Uterus (tissue), 4 donors: ENCODE measurements around the gene LHPP. TPM values are rescaled to one million over a fixed set of nuclear protein-coding genes. Genes with fewer than 3 reads are reported as not detected.
A peak's percentile ranks its signal among the peaks of the same experiment; 100 is the strongest.

Experiments
- DNase-seq, 2 donors: peaks; one replicate each; pipeline ENCODE4 v3.0.0-alpha.2; 2019 to 2020
- H3K27ac ChIP-seq, 2 donors: fragments of 200-600 bp; sonication (generic); 1 replicate in 1 of 2; 2 replicates in 1 of 2; pipeline ENCODE4 v1.5.1; 2016 to 2018
- H3K27me3 ChIP-seq, 2 donors: fragments of 200-600 bp; sonication (generic); one replicate each; pipeline ENCODE4 v1.5.1; 2018 to 2019; ENCODE audit warnings: control low read depth in 1 of 2
- H3K36me3 ChIP-seq, 2 donors: fragments of 200-600 bp; sonication (generic); one replicate each; pipeline ENCODE4 v1.5.1; 2019; ENCODE audit warnings: control low read depth in 1 of 2
- H3K4me1 ChIP-seq, 2 donors: fragments of 200-600 bp; sonication (generic); one replicate each; pipeline ENCODE4 v1.5.1; 2018 to 2019; ENCODE audit warnings: control low read depth in 1 of 2
- H3K4me3 ChIP-seq, 2 donors: fragments of 200-600 bp; sonication (generic); 1 replicate in 1 of 2; 2 replicates in 1 of 2; pipeline ENCODE4 v1.5.1; 2018 to 2019; ENCODE audit warnings: mild to moderate bottlenecking in 1 of 2
- H3K9me3 ChIP-seq, 2 donors: fragments of 200-600 bp; sonication (generic); one replicate each; pipeline ENCODE4 v1.5.1; 2019; ENCODE audit warnings: control low read depth in 1 of 2
- POLR2A ChIP-seq, 2 donors: fragments of 450-650 bp; IDR thresholded peaks; one replicate each; pipeline ENCODE4 v1.6.1; 2016; ENCODE audit warnings: antibody characterized with exemption in 2 of 2, mild to moderate bottlenecking in 1 of 2, moderate library complexity in 1 of 2
- intact Hi-C: fragments of 100-400 bp; cut with DNase I; formaldehyde crosslinking; loops from one replicate; pipeline ENCODE4 v1.15.1; 2023; ENCODE audit warnings: low total_unique reads
- total RNA-seq, 4 donors: library from RNA; depleted of rRNA in 3 of 4; stranded (reverse); fragments of >200 nt in 3 of 4; gene quantifications; one replicate each; pipeline versions ENCODE4 v1.1.0 to v1.2.4, GENCODE V29; 2014 to 2023
- TF ChIP-seq, protein P1 (sequence below), 4 experiments: fragments of 200-600 bp in 2 of 4; fragments of 450-650 bp in 2 of 4; sonication (generic) in 2 of 4; IDR thresholded peaks; one replicate each; pipeline ENCODE4 v1.5.1; 2016 to 2019; ENCODE audit warnings: antibody characterized with exemption in 4 of 4, mild to moderate bottlenecking in 2 of 4, moderate library complexity in 1 of 4
- donor health status: DM: yes; HTN: yes; CAD: no.

LHPP gene
- total RNA-seq, 4 donors from 2014 or later = 0.51 to 23.2 (median 15.3) TPM; not detected in 1

GRCh38 chr10:124516181-124516580 lies 54.6 kb downstream of the LHPP start:
- intact Hi-C loops = no loop called here
- no peak for DNase-seq

DNA sequence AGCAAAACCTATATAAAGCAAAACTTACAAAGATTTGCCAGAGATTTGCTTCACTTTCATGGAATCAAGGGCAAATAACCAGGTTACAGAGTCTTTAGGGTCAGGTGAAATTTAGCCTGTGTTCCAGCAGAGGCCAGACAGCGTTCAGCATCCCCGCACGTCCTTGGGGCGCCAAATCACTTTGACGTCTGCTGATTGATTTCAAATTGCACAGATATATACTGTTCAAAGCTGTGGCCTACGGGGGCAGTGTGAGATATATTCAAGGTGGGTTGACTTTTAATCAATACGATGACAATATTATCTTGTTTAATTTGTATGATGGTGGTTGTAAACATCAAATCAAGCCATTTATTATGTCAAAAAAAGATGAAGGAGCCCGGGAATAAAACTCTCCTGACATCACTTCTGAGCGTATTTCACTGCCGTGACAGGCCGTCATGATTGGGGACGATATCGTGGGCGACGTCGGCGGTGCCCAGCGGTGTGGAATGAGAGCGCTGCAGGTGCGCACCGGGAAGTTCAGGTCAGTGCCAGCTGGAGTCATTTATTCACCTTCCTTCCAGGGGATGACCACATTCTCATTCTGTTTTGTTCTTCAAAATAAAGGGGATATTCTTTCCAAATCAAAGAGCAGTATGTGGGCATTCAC lies 55.2 kb downstream of the LHPP start:
- intact Hi-C loops = no loop called here
- no peaks in the 10 kb centered on the region for H3K36me3 ChIP-seq

More at GRCh38 chr10:124516181-124516580, 54.6 kb downstream of the LHPP start:
- no peaks in the 10 kb centered on the region for H3K9me3 ChIP-seq
- no peak overlapping the region for H3K27ac ChIP-seq
- no peak for TF ChIP-seq POLR2A (IDR thresholded peaks at IDR 0.05)
- TF ChIP-seq, protein P1, sequence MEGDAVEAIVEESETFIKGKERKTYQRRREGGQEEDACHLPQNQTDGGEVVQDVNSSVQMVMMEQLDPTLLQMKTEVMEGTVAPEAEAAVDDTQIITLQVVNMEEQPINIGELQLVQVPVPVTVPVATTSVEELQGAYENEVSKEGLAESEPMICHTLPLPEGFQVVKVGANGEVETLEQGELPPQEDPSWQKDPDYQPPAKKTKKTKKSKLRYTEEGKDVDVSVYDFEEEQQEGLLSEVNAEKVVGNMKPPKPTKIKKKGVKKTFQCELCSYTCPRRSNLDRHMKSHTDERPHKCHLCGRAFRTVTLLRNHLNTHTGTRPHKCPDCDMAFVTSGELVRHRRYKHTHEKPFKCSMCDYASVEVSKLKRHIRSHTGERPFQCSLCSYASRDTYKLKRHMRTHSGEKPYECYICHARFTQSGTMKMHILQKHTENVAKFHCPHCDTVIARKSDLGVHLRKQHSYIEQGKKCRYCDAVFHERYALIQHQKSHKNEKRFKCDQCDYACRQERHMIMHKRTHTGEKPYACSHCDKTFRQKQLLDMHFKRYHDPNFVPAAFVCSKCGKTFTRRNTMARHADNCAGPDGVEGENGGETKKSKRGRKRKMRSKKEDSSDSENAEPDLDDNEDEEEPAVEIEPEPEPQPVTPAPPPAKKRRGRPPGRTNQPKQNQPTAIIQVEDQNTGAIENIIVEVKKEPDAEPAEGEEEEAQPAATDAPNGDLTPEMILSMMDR (IDR thresholded peaks at IDR 0.05) = no peak
- H3K4me1 ChIP-seq = no peaks in the 10 kb centered on the region
- H3K4me3 ChIP-seq = no peak overlapping the region
- H3K36me3 ChIP-seq = no peaks in the 10 kb centered on the region
- no peaks in the 10 kb centered on the region for H3K27me3 ChIP-seq

DNA sequence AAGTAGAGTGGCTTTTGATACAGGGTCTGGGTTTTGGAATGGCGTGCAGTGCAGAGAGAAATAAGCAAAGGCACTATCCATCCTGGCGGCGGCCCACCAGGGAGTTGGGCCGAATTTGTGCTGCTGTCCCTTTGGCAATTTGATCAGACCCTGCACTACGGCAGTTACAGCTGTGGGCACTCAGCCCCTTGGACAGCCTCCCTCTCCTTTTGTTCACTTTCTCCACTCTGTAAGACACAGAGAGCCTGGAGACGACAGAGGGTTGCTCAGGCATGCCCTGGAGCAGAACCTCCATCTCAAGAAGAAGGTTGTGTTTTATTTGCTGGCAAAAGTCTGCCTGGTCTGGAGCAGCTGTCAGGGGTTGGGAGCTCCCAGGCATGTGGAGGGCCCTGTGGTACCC lies 55.8 kb downstream of the LHPP start:
- intact Hi-C loops = no loop called here
- peak in 1 of 2 donors; percentile 3 for DNase-seq

More for the DNA sequence above, 55.2 kb downstream of the LHPP start:
- TF ChIP-seq, protein P1 (IDR thresholded peaks at IDR 0.05) = no peak
- no peak for TF ChIP-seq POLR2A (IDR thresholded peaks at IDR 0.05)
- H3K9me3 ChIP-seq = no peaks in the 10 kb centered on the region
- no peaks in the 10 kb centered on the region for H3K4me1 ChIP-seq
- no peaks in the 10 kb centered on the region for H3K27me3 ChIP-seq
- H3K4me3 ChIP-seq = no peak overlapping the region
- DNase-seq = no peak
- H3K27ac ChIP-seq = no peak overlapping the region

GRCh38 chr10:124517931-124518330 lies 56.3 kb downstream of the LHPP start:
- H3K36me3 ChIP-seq = no peaks in the 10 kb centered on the region
- H3K4me1 ChIP-seq = peaks cover 0 to 4% of the 10 kb centered on the region in 2 donors
- no peaks in the 10 kb centered on the region for H3K27me3 ChIP-seq
- no peaks in the 10 kb centered on the region for H3K9me3 ChIP-seq
- H3K4me3 ChIP-seq = no peak overlapping the region
- DNase-seq = no peak
- intact Hi-C loops = no loop called here
- no peak overlapping the region for H3K27ac ChIP-seq
- TF ChIP-seq POLR2A (IDR thresholded peaks at IDR 0.05) = no peak
- TF ChIP-seq, protein P1 (IDR thresholded peaks at IDR 0.05) = no peak

More for the DNA sequence above, 55.8 kb downstream of the LHPP start:
- Histone ChIP-seq H3K4me1 (no peaks in the 10 kb centered on the region), H3K4me3 (no peak overlapping the region), H3K27me3 (no peaks in the 10 kb centered on the region), H3K36me3 (no peaks in the 10 kb centered on the region), H3K9me3 (no peaks in the 10 kb centered on the region), H3K27ac (no peak overlapping the region)
- TF ChIP-seq POLR2A (IDR thresholded peaks at IDR 0.05) = no peak
- TF ChIP-seq, protein P1 (IDR thresholded peaks at IDR 0.05) = no peak

DNA sequence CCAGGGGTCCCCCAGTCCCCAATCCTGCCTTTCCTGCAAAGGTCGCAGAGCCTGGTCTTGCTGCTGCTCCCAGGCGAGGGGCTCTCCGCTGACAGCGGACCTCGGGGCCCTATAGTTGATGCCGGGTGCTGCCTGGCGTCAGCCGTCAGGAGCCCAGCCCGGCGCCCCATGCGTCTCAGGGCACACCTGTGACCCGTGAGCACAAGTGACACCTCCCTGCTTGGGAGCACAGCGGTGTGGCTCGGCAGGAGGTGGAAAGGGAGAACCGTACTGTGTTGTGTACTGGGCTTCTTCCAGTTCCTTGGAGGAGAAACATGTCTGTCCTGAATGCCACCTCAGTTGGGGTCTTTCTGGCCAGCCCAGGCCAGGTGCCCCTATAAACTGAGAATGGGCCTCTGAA lies 56.7 kb downstream of the LHPP start:
- no peak for DNase-seq
- TF ChIP-seq, protein P1 (IDR thresholded peaks at IDR 0.05) = no peak
- TF ChIP-seq POLR2A (IDR thresholded peaks at IDR 0.05) = no peak
- Histone ChIP-seq H3K27ac (no peak overlapping the region), H3K4me3 (no peak overlapping the region), H3K36me3 (no peaks in the 10 kb centered on the region), H3K4me1 (peaks cover 0 to 8% of the 10 kb centered on the region in 2 donors), H3K27me3 (no peaks in the 10 kb centered on the region), H3K9me3 (no peaks in the 10 kb centered on the region)
- intact Hi-C loops = no loop called here
